Measurements from ENCODE around the gene RBM25.
"Not testable (repeated sequence)": the region's sequence is repeated elsewhere in the genome, so short reads cannot be mapped to it uniquely, and the experiment has no call there.

RBM25 gene

GRCh38 chr14:73027546-73027945, 30.8 kb upstream of the RBM25 start:
- no peak for DNase-seq (ENCODE audit: low spot score)
- TF ChIP-seq, protein P1, sequence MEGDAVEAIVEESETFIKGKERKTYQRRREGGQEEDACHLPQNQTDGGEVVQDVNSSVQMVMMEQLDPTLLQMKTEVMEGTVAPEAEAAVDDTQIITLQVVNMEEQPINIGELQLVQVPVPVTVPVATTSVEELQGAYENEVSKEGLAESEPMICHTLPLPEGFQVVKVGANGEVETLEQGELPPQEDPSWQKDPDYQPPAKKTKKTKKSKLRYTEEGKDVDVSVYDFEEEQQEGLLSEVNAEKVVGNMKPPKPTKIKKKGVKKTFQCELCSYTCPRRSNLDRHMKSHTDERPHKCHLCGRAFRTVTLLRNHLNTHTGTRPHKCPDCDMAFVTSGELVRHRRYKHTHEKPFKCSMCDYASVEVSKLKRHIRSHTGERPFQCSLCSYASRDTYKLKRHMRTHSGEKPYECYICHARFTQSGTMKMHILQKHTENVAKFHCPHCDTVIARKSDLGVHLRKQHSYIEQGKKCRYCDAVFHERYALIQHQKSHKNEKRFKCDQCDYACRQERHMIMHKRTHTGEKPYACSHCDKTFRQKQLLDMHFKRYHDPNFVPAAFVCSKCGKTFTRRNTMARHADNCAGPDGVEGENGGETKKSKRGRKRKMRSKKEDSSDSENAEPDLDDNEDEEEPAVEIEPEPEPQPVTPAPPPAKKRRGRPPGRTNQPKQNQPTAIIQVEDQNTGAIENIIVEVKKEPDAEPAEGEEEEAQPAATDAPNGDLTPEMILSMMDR (IDR thresholded peaks at IDR 0.05; ENCODE audit: extremely low read depth, missing control alignments): no peak

GRCh38 chr14:73027984-73028383, 30.4 kb upstream of the RBM25 start:
- TF ChIP-seq, protein P1 (IDR thresholded peaks at IDR 0.05; ENCODE audit: extremely low read depth, missing control alignments): no peak
- no peak for DNase-seq (ENCODE audit: low spot score)

DNA sequence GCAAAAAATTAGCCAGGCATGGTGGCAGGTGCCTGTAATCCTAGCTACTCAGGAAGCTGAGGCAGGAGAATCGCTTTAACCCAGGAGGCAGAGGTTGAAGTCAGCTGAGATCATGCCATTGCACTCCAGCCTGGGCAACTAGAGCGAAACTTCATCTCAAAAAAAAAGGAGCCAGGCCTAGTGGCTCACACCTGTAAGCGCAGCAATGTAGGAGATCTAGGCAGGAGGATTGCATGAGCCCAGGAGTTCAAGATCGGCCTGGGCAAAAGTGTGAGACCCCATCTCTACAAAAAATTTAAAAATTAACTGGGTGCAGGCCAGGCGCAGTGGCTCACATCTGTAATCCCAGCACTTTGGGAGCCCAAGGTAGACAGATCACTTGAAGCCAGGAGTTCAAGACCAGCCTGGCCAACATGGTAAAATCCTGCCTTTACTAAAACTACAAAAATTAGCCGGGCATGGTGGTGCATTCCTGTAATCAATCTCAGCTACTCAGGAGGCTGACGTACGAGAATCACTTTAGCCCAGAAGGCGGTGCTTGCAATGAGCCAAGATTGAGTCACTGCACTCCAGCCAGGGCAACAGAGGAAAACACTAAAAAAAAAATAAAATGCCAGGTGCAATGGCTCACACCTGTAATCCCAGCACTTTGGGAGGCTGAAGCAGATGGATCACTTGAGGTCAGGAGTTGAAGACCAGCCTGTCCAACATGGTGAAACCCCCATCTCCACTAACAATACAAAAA, 21.5 kb upstream of the RBM25 start:
- DNase-seq (ENCODE audit: low spot score): not testable (repeated sequence)

GRCh38 chr14:73047808-73048207, 10.5 kb upstream of the RBM25 start:
- TF ChIP-seq, protein P1 (IDR thresholded peaks at IDR 0.05; ENCODE audit: extremely low read depth, missing control alignments): no peak
- DNase-seq (ENCODE audit: low spot score): no peak

GRCh38 chr14:73049428-73049827, 8.9 kb upstream of the RBM25 start:
- TF ChIP-seq, protein P1 (IDR thresholded peaks at IDR 0.05; ENCODE audit: extremely low read depth, missing control alignments): no peak
- no peak for DNase-seq (ENCODE audit: low spot score)

GRCh38 chr14:73055251-73055650, 3.1 kb upstream of the RBM25 start:
- DNase-seq (ENCODE audit: low spot score): no peak

DNA sequence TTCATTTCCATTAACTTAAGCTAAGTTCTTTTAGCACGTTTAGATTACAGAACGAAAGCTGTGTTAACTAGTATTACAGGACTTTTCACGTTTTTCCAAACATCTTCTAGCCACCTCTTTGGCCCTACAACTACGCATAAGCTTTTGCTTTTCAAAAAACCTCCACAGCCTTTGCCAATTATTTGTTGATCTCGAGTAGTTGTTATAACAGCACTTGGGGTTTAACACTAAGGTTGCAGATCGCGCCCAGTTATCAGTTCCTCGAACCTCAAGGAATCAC, 450 bp upstream of the RBM25 start:
- no peak for DNase-seq (ENCODE audit: low spot score)
- TF ChIP-seq, protein P1 (IDR thresholded peaks at IDR 0.05; ENCODE audit: extremely low read depth, missing control alignments): no peak

More at GRCh38 chr14:73055251-73055650, 3.1 kb upstream of the RBM25 start:
- TF ChIP-seq, protein P1 (IDR thresholded peaks at IDR 0.05; ENCODE audit: extremely low read depth, missing control alignments): no peak

Measured in GM20000 (cell line).